ENCODE measurements around the gene B9D1.

Gene B9D1, protein sequence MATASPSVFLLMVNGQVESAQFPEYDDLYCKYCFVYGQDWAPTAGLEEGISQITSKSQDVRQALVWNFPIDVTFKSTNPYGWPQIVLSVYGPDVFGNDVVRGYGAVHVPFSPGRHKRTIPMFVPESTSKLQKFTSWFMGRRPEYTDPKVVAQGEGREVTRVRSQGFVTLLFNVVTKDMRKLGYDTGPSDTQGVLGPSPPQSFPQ

DNA sequence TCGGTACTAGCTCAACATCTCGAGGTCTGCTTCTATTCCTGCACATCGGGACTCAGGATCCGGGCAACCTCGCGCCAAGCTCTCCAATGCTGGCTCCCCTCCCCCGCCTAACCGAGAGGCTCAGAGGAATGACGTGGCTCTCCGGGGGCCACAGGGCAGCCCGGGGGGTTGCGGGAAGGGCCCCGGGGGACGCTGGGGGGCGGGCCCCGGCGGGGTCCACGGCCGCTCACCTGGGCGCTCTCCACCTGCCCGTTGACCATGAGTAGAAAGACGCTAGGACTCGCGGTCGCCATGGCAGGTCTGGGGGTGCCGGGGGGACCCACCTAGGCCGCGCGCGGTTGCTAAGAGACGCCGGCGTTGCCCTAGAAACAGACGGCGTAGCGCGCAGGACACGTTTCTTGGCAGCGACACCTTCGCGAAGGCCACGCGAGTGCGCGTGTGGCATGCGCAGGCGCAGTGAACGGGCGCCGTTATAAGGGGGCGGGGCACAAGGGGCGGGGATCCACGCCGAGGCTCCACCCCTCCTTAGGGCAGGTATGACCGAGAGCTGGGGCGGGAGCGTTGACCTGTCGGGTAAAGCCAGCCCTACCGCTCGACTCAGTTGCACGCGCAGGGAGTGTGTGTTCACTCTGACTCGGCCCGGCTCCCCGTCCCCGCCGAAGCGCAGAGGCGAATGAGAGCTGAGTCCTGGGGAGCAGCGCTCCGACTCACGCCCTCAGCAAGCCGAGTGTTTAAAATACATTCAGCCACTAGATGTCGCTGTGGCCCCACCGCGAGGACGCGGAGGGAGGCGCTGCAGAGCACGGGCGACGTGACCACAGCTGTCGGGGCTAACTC is at the start of gene B9D1:
TSS of gene B9D1 (minus strand) at position 447 of the 837 bp plus-strand sequence. CDS start at position 293, 154 bp downstream.
- peak; percentile 43 to 51 for DNase-seq

GRCh38 chr17:19411631-19412030 is 49.1 kb upstream of the B9D1 start:
- no peak for DNase-seq

GRCh38 chr17:19410875-19411620 is 48.5 kb upstream of the B9D1 start, which contains the start of gene RNF112:
Gene RNF112, plus strand, starts transcription at chr17:19411232. Its CDS starts 177 bp downstream, at chr17:19411409.
- no peak for DNase-seq

GRCh38 chr17:19410091-19410490 is 47.6 kb upstream of the B9D1 start:
- no peak for DNase-seq

DNA sequence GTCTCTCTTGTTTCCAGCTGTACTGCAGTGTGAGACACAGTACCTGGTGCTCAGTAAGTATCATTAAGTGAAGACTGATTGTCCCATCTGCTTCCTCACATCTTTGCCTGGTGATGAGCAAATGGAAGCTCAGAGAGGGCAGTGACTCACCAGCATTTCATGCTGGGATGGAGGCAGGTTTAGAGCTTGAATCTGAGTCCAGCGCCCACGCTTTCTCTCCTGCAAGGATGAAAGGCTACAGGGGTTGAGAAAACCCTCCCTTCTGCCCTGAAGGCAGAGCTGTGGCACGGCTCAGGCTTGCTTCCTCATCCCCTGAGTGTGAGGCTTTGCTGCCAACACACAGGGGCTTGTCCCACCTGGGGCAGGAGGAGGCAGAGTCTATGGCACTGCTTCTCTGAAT is 47.0 kb upstream of the B9D1 start:
- DNase-seq, result no peak

DNA sequence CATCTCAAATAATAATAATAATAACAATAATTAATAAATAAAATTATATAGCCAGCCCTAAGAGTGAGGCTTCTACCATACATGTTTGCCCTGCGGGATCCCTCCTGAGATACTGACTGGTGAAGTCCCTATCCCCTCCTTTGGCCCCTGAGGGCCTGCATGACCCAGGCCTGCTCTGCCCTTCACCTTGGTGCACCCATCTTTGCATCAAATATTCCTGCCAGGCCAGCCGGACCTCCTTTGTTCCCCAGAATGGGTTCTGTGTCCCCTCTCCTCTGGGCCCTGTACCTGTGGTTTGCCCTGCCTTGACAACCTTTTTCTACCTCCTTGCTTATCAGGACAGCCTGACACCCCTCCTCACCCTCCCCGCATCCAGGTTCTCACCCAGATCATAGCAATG is 46.5 kb upstream of the B9D1 start:
- no peak for DNase-seq

- no peak for DNase-seq
Observed at GRCh38 chr17:19408346-19408710, 45.8 kb upstream of the B9D1 start.

- DNase-seq, result no peak
Observed at GRCh38 chr17:19407601-19408345, 45.2 kb upstream of the B9D1 start.

DNA sequence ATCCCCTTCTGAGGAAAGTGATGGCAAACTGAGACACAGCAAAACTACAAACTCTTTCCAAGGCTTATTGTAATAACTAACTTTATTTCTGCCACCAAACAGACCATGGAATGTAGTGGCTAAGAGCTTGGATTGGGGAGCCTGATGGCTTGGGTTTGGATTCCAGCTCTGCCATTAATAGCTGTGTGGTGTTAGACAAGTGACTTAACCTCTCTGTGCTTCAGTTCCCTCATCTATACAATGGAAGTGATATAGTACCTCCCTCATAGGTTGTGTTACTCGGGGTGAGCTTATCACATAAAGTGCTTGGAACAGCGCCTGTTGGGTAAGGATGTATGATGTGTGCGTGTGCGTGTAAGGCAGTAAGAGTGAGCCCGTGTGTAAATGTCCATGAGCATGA is 42.6 kb upstream of the B9D1 start:
- no peak for DNase-seq

DNA sequence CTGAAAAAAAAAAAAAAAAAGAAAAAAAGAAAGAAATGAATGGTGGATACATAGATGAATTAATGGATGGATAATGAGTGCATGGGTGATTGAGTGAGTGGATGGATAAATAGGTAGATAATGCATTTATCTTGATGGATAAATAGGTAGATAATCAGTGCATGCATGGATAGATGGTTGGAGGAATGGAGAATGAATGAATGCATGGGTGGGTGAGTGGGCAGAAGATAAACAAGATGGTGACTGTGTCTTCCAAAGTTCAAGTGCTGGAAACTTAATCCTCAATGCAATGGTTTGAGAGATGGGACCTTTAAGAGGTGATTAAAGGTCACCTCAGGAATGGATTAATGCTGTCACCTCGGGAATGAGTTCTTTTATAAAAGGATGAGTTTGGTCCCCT is 41.7 kb upstream of the B9D1 start:
- DNase-seq, result no peak

DNA sequence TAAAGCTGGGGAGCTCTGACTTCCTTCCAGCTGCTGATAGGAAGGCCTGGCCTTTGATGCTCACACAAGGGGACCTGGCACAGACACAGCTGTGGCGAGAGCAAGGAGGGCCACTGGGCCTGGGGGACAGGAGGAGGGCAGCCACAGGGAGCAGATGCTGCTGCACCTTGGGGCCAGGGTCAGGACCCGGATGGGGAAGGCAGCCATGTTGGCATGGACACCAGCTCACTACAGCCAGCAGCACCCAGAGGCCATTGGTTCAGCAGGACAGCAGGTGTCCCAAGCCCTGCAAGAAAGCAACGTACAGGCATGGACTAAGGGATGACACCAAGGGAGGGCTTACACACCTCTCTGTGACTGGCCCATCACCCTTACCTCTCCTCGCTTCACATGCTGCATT is 40.5 kb upstream of the B9D1 start:
- no peak for DNase-seq

DNA sequence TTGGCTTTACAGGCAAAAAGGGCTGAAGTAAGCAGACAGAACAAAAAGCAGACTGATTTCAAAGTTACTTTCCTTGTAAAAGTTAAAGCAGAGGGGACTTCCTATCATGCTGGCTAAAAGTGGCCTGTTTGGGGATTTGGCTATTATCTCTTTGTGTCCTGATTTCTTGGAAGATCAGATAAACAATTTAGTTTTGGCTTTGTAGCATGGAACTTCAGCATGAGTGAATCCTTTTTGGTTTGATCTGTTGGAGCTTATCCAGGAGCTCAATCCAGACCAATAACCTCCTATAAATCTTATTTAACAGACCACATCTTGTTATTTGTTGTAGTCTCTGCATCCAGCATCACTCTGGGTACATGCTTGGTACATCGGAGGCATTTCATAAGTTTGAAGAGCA is 39.6 kb upstream of the B9D1 start:
- no peak for DNase-seq

GRCh38 chr17:19401321-19402010 is 38.9 kb upstream of the B9D1 start:
- DNase-seq, result no peak

GRCh38 chr17:19399750-19400450 is 37.4 kb upstream of the B9D1 start:
- DNase-seq, result no peak

GRCh38 chr17:19398301-19399181 is 36.0 kb upstream of the B9D1 start:
- peak; percentile 12 to 46 for DNase-seq

DNA sequence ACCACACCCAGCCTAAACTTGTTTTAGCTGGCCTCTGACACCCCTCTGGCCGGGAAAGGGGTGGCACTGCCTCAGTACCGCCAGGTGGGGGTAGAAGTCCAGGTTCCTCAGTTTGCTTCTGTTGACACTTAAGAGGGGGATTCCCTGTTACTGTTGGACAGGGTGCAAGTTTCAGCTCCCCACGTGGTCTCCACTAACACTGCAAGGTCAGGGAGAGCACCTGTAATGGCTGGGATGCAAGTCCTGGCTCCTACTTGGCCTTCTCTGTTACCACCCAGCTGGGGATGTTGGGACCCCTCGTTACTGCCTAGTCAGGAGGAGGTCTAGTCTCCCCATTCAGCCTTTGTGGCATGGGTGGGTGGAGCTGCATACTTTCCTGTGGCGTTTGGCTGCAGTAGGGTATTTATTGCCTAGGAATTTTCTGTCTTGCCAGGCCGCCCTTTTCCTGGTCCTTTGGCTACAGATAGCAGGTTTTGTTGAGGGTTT is 35.1 kb upstream of the B9D1 start:
- DNase-seq, result no peak

- no peak for DNase-seq
Observed at GRCh38 chr17:19392303-19392702, 29.8 kb upstream of the B9D1 start.

GRCh38 chr17:19391432-19391831 is 28.9 kb upstream of the B9D1 start:
- no peak for DNase-seq

DNA sequence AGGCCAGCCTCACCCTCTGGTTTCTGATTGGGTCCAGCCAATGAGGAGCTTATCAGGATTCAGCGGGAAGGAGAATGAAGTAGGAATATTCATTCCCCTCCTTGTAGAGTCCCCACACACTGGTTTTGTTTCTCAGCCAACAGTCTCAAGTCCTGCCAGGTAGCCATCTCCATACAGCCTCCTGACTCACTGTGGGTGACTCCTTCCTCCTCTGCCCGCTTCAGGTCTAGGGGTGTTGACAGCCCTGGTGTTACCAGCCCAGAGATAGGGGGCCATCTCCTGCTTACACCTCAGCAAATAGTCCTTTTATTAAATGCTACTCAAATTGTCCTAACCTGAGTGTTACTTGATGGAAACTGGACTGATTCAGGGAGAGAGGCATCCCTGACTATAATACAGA is 28.4 kb upstream of the B9D1 start:
- DNase-seq, result no peak

Measured in Kasumi-1 (cell line).